GM21381 (cell line): ENCODE data around the gene CRADD.

Experiments
- ATAC-seq: cut with Tn5 transposase; IDR thresholded peaks from one replicate; pipeline ENCODE4 v1.9.1; 2021; ENCODE audit warnings: mild to moderate bottlenecking, moderate library complexity; ENCODE audit not compliant: unreplicated experiment

Gene CRADD

DNA sequence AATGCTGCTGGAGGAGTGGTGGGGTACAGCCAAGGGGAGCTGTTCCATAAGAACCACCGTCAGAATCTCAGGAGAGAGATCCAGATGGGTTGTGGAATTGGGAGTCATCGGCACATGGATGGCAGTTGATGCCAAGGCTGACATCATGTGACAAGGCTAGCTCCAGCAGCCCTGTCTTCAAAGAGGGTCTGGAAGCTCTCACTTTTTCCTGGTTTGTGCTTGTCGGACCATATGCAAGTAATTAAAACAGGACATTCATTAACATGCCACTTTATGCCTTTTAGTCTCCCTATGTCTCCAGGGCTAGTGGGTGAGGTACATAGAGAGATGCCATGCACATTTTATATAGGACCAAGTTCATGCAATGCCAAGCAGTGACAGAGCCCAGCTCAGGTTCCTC is 211.8 kb downstream of the CRADD start:
- no peak for ATAC-seq

DNA sequence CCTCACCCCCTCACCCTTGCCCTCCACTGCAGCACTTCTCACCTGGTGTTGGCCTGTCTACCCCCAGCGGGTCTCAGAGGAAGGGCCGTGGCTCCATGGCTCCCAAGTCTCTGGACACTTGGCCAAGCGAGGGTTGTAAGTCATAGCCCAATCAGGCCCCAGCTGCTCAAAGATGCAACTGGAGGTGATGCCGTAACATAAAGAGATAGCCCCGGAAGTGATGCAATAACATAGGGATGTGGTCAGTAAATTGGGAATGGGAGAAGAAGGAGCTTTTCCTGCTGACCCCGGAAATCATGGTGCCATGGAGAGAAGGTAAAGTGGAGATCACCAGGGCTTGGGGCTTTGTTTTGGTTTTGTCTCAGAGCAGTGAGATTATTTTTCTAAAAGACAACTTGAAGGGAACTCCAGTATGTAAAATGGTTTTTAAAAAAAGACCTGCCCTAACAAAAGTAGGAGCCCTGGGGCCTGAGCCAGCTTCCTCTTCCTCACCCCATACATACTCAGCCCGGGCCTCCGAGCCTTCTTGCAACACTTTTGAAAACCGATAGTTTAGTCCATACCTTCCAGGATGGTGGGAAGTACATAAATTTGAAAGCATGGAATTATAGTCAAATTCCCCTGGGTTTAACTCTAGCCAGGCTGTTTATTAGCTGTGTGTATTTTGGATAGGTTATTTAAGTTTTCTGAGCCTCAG is 212.5 kb downstream of the CRADD start:
- ATAC-seq, result no peak

DNA sequence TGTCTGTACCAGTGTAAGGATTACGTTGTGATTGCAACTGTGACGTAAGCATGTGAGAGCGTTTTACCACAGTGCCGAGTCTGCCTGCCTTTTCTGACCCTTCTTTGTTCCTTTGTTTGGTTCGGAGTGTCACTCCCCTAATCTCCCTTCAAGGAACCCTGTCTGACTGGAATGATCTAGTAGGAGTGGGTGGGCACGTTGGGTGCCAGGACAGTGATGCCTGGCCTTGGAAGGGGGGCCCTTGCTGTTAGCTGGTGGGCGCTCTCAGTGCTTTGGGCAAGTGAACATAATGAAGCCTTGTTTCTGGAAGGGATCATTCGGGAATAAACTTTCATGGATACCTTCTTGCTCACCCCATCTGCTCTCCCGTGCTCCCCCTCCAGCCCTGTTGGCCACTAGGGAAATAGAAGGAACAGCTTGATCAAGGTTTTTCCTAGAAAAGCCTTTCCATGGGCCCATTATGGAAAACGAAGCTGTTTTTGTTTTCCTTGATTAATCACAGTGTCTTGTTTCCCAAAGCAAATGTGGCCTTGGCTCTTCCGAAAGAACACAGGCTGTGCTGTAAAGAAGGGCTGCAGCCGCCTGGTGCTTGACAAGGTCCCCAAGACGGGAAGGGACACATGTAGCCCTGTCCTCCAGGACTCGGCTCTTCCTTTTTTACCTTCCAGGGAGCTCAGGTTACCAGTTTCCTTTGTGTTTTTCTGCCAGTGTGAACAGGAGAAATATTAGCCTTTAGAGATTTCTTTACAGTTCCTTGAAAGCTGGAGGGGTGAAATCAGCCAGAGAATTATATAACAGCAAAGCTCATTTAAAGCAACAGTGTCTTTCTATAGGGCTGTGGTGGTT is 215.5 kb downstream of the CRADD start:
- no peak for ATAC-seq

DNA sequence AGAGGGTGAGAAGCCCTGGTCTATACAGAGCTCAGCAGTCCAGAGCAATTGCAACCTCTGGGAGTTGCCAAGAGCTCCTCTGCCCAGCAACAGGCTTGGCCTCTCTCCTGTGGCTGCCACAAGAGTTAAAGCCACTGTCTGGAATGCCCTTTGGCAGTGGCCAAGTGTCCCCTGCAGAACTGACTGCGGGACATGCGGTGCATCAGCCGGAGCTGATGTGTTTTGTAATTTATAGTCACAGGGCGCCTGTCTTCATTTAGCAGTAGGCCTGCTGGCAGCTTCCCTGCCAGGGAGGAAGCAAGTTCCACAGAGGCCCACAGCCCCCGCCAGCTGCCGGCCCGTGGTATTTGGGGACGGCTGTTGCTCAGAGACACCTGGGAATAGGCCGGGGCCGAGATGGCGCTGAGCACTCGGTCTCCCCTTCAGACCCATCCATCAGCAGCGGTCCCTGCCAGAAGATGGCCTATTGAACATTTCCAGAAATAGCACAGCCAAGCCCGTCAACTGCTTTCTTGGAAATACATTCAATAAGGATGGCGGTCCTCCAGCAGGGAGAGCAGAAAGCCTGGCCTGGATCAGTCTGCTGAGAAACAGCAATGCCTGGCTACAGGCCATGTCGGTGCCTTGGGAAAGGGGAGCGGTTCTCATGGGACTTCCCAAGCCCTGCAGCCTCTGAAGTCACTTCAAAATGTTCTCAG is 217.4 kb downstream of the CRADD start:
- no peak for ATAC-seq

DNA sequence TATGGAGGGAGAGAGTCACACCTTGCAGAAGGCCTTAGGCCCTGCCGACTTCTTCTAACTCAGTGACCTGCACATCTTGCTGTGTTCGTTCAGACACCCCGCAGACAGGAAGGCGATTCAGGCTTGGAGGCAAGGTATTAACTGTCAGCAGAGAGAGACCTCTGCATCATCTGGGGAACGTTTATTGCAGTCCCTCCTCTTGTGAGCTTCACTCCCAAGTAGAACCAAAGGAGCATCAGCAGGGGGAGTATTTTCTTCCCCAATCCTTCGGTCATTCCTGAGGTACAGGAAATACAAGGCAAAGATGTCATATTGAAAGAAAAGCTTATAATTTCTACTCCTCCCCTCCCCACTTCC is 217.9 kb downstream of the CRADD start:
- ATAC-seq, result no peak

DNA sequence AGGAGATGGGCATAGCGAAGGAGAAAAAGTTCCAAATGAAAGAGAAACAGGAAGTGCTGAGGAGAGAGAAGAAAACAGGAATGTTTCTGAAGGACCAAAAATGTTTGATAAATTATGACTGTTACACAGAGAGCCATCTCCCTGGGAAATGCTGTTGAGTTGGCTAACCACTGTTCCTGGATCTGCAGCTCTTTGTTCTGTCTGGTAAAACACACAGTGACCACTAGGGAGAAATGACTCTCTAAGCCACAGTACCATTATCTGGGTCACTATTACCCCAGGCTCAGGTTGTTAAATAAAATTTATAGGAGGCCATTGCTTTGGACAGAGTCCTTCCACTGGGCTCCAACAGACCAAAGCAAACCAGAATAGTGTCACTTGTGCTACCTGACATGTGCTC is 219.3 kb downstream of the CRADD start:
- no peak for ATAC-seq

DNA sequence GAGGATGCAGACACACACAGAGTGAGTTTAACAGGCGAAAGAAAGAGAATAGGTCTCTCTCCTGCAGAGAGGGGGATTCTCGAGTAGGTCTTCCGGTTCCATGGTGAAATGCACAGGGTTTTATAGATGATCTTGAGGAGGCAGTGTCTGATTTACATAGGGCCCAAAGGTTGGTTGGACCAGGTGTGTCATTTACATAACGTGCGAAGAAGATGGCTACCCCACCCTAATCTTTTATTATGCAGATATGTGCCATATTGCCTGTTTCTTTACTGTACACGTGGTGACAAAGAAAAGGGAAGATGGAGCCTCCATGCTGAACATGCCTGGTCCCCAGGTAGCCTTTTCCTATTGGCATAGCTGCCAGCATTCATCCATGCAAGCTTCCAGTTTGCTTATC is 219.8 kb downstream of the CRADD start:
- no peak for ATAC-seq

DNA sequence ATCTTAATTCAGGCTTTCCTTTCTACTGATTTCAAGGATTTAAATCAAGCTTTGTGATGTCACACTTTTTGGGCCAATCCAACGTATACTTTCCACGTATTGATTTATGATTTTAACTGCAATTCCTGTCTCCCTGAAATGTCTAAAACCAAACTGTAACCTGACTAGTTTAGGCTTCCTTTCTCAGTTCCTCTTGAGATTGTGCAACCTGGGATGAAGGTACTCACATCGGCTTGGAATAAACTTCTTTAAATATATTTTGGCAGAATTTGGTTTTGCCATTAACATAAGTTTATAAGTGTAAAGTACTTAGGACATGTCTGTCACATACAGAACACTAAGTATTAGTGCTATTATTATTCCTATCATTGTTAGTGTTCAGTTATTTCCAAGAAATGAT is 224.6 kb downstream of the CRADD start:
- ATAC-seq, result no peak

DNA sequence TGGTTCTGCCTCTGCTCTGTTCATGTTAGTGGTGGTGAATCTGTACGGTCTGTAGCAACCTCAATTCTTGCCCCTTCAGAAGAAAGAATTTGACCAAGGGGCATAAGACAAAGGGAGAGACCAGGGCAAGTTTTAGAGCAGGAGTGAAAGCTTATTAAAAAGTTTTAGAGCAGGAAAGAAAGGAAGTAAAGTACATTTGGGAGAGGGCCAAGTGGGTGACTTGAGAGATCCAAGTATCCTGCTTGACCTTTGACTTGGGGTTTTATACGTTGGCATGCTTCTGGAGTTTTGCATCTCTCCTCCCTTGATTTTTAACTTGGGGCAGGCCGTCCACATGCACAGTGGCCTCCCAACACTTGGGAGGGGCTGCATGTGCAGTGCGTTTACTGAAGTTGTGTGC is 225.0 kb downstream of the CRADD start:
- ATAC-seq, result no peak

DNA sequence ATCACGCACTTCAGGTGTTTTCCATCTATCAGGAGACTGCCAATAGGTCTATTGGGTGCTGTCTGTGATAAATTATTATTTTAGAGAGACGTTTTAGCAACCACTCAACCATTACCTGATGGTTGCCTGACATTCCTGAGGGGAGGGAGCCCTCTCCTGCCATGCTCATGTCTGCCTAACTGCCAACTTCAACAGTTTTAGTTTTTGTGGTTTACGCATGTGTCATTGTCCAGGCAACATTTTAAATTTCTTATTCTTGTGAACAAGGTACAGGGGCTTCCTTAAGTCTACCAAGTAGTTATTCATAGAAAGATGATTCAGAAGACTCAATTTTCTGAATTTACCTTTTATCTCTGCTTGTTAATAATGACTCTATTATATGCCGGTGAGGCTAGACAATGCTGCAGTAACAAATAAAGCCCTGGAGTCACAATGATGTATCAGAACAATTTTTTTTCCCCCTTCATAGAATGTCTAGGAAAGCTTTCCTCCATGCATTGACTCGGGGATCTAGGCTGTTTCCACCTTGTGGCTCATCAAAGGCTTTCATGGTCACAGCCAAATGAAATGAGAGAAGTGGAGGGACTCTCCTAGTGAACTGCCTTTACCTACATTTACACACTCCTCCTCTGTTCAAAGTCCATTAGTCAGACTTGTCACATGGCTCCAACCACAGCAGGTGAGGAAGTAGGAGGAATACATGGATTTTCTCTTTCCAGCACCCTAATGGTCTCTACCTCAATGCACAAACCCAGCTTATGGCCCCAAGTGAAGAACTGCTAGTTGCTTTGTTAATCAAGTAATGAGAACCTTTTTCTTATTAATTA is 225.8 kb downstream of the CRADD start:
- no peak for ATAC-seq

DNA sequence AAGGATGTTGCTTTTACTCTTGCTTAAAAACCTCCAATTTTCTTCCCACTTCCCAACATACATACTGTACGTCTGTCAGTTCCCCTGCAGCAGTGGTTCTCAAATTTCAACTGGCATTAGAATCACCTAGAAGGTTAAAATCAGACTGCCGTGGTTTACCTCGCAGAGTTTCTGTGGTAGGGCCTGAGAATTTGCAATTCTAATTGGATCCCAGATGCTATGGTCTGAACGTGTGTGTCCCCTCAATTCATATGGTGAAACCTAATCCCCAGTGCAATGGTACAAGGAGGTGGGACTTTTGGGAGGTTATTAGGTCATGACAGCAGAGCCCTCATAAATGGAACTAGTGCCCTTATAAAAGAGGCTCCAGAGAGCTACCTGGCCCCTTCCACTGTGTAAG is 226.9 kb downstream of the CRADD start:
- ATAC-seq, result no peak

DNA sequence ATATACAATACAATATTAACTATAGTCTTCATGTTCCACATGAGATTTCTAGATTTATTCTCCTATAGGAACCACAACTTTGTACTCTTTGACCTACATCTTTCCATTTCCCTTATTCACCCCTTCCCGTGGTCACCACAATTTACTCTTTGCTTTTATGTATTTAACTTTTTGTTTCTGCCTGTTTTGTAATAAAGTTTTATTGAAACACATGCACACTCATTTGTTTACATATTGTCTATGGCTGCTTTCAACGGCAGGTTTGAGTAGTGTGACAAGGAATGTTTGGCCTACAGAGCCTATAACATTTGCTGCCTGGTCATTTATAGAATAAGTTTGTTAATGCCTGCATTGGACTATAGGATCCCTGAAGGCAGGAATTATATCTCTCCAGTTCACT is 231.1 kb downstream of the CRADD start:
- no peak for ATAC-seq

DNA sequence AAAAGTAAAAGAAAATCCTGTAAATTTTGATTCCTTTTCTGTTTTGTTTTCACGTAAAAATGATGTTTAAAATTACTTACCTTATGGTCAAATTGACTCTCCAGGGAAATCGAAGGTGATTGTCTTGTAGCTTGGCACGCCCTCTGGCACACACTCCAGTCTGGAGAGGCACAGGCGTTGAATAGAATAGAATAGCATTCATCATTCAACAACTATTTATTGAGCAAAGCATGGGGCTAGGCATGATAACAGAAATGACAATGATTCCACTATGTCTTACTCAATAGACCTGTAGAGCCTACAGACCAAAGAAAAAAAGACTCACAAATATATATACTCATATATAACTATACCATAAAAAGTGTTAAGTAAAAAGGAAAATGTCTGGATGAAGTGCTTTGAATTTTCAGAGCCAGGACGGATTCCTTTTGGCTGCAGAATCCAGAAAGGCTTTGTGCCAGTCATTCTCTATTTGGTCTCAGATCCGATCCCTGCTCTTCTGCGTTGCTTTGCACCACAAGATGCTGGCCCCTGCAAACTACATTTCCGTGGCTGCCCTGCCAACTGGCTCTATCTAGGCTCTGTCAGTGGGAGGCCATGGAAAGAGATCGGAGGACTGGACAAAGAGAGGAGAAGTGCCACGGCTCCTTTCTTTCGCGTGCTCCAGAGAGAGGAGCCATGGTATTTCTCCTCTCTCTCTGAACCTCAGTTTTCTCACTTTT is 231.8 kb downstream of the CRADD start:
- ATAC-seq, result no peak

DNA sequence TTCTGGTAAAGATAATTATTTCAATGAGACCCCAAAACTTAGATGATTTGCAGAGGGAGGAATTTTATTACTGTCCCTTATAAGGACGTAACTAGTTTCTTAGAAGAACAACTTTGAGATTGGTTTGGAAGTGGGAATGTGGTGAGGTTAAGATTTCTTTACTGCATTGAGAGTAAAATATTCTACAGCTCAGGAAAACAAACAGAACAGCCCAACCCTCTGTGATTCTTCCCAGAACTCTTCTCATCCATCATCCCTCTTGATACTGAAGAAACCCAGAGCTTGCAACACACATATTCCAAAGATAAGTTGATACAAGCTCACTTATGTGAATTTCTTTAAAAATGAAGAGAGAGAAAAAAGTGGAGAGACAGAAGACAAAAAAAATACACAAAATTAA is 234.2 kb downstream of the CRADD start:
- ATAC-seq, result no peak

DNA sequence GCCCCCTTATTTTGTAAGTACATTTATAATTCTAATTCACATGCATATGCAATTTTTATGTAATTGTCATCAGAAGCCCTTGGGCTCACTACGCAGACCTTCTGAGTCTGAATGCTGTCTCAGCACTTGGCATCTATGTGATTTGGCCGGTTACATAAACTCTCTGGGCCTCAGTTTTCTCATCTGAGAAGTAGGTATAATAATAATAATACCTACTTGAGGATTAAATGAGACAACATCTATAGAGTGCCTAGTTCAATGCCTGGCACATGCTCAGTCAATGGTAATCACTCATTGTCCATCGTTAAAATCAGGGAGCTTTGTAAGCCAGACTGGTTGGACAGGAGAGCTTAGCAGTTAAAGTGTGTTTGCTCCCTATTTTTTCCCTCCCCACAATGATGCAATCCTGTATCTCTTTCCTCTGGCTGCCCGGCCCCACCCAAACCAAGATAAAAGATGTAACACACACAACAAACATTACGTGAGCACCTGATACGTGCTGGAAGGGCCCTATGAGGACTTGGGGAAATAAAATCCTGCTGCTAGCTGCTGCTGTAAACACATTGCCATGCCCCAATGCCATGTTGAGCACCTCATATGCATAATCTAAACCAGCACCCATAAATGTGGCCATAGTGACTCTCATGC is 235.0 kb downstream of the CRADD start:
- no peak for ATAC-seq

DNA sequence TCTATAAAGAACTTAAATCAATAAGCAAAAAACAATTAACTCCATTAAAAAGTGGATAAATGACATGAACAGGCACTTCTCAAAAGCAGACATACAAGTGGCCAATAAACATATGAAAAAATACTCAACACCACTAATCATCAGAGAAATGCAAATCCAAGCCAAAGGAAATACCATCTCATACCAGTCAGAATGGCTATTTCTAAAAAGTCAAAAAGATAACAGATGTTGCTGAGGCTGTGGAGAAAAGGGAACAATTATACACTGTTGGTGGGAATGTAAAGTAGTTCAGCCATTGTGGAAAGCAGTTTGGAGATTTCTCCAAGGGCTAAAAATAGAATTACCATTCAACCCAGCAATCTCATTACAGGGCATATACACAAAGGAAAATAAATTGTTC is 236.7 kb downstream of the CRADD start:
- no peak for ATAC-seq

DNA sequence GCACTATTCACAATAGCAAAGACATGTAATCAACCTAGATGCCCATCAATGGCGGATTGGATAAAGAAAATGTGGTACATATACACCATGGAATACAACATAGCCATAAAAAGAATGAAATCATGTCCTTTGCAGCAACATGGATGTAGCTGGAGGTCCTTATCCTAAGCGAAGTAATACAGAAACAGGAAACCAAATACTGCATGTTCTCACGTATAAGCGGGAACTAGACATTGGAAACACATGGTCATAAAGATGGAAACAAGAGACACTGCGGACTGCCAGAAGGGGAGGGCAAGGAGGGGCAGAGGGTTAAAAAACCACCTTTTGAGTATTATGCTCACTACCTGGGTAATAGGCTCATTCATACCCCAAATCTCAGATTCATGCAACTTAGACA is 237.1 kb downstream of the CRADD start:
- no peak for ATAC-seq

DNA sequence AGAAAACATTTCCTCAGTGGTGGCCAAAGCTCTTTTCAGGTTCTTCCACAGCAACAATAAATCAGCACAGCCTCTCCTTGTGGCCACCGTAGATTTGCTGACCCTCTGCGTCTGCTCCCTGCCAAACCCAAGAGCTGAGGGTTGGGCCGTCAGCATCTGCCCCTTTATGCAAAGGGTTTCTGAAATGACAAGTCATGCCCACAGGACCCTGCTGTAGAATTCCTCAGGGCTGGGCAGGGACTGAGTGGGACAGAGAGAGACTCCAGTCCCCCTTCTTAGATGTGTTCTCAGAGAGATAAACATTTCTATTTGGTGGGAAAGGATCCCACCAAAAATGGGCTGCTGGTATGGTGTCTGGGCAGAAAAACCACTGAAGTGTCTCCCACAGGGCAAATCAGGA is 238.2 kb downstream of the CRADD start:
- ATAC-seq, result no peak

DNA sequence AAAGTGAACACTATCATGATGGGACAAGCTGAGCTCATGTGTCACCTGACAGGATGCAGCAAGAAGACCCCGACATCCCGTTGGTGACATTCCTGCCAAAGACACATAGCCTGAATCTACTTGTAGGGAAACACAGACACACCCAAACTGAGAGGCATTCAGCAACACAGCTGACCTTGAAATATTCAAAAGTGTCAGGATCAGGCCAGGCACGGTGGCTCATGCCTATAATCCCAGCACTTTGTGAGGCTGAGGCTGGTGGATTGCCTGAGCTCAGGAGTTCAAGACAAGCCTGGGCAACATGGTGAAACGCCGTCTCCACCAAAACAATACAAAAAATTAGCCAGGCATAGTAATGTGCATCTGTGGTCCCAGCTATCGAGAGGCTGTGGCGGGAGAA is 239.2 kb downstream of the CRADD start:
- no peak for ATAC-seq

DNA sequence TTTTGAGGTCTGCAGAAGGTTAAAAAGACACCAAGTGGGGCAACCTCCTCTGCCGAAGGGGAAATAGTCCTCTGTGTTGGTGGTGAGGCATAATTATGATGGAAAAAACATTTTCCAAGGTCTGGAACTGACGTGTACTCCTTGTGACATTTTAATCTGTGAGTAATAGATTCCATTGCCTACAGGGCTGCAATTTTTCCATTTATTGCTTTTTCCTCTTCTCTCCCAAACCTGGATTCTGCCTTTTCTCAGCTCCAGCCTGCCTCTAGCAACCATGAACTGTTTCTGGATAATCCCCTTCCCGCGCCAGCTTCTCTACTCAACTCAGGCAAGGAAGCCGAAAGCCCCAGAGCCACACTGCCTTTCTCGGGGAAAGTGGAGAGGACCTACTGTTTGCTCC is 241.1 kb downstream of the CRADD start:
- no peak for ATAC-seq
